Heart left ventricle (tissue), 16 donors: ENCODE data around the gene KIF2A. TPM values are rescaled to one million over a fixed set of nuclear protein-coding genes. Genes with fewer than 3 reads are reported as not detected.

Experiments
- ATAC-seq, 4 donors: fragments of 200-7000 bp; cut with Tn5 transposase; one replicate each; pipeline ENCODE4 v1.9.1; 2020 to 2022; ENCODE audit warnings: moderate library complexity in 4 of 4, mild to moderate bottlenecking in 3 of 4, moderate number of reproducible peaks in 1 of 4
- DNase-seq, 5 donors: peaks; one replicate each; pipeline ENCODE4 v3.0.0-alpha.2; 2020
- H3K27ac ChIP-seq, 12 donors: fragments of 200-600 bp; sonication (generic) in 4 of 12; one replicate each; pipeline versions ENCODE4 v1.5.0 to v1.8.0; 2016 to 2022; ENCODE audit warnings: mild to moderate bottlenecking in 2 of 12
- H3K27me3 ChIP-seq, 9 donors: fragments of 200-600 bp; sonication (generic) in 2 of 9; one replicate each; pipeline versions ENCODE4 v1.5.1 to v1.8.0; 2016 to 2022; ENCODE audit warnings: mild to moderate bottlenecking in 3 of 9
- H3K36me3 ChIP-seq, 9 donors: fragments of 200-600 bp; sonication (generic) in 2 of 9; one replicate each; pipeline versions ENCODE4 v1.5.0 to v1.8.0; 2018 to 2022; ENCODE audit warnings: mild to moderate bottlenecking in 2 of 9
- H3K4me1 ChIP-seq, 12 donors: fragments of 200-600 bp; sonication (generic) in 4 of 12; one replicate each; pipeline versions ENCODE4 v1.5.0 to v1.8.0; 2016 to 2022; ENCODE audit warnings: mild to moderate bottlenecking in 3 of 12
- H3K4me3 ChIP-seq, 12 donors: fragments of 200-600 bp; sonication (generic) in 4 of 12; one replicate each; pipeline versions ENCODE4 v1.5.0 to v1.8.0; 2017 to 2022; ENCODE audit warnings: mild to moderate bottlenecking in 9 of 12, moderate library complexity in 4 of 12
- H3K9me3 ChIP-seq, 12 donors: fragments of 200-600 bp; sonication (generic) in 4 of 12; one replicate each; pipeline versions ENCODE4 v1.5.0 to v1.8.0; 2016 to 2022; ENCODE audit warnings: mild to moderate bottlenecking in 1 of 12
- POLR2A ChIP-seq, 2 donors: fragments of 450-650 bp; IDR thresholded peaks; one replicate each; pipeline ENCODE4 v1.6.1; 2017; ENCODE audit warnings: antibody characterized with exemption in 2 of 2, mild to moderate bottlenecking in 2 of 2, moderate library complexity in 2 of 2
- WGBS, 4 donors: extraction: QIAGEN DNeasy Blood & Tissue Kit in 2 of 4; methylation state at CpG; one replicate each; pipeline versions ENCODE4 v1.1.5 to v1.1.7; 2013 to 2018; 5-methylcytosine and 5-hydroxymethylcytosine counted together
- intact Hi-C, 10 donors: fragments of 100-400 bp; cut with DNase I; formaldehyde crosslinking; loops; one replicate each; pipeline versions ENCODE4 v1.11.1 to v1.14.2; 2022
- polyA plus RNA-seq, 2 donors: library from polyadenylated mRNA; stranded (reverse); fragments of 200-250 nt; gene quantifications; one replicate each; pipeline ENCODE4 v1.2.3, GENCODE V29; 2013
- total RNA-seq, 9 donors: library from RNA; depleted of rRNA in 2 of 9; stranded (reverse); fragments of >200 nt in 2 of 9; fragmentation: NEBNext Ultra II Directional in 3 of 9; extraction: Animal tissue kit (Norgen Biotek cat#: 25700) in 3 of 9; gene quantifications; one replicate each; pipeline versions ENCODE4 v1.1.0 to v1.2.4, GENCODE V29; 2016 to 2023
- TF ChIP-seq, protein P1 (sequence below), 12 donors: fragments of 200-600 bp; sonication (generic) in 4 of 12; IDR thresholded peaks; one replicate each; pipeline versions ENCODE4 v1.5.0 to v1.8.0; 2018 to 2022; ENCODE audit warnings: antibody characterized with exemption in 12 of 12, mild to moderate bottlenecking in 5 of 12
- donor health status: ischemic (EF 13 %, LVEDD 7.1; RV severe dilation, severe dysfunction).
- donor health status: healthy with polysubstance abuse.
- donor health status: DM: no; HTN: yes; CAD: no.
- donor health status: DM: no; HTN: no; CAD: no.
- donor health status: ischemic (EF 25% LVEDD 6.9; RV normal size, moderate dysfunction).
- donor health status: ischemic (EF 25% LVEDD 5.7; RV mildly dilated, moderate dysfunction).
- donor health status: healthy.
- donor health status: DM: yes; HTN: yes; CAD: no.
- donor health status: ischemic (EF 35%, LVEDD 5.7; RV mildly dilated, moderate dysfunction).
- donor health status: nonischemic (EF 11% LVEDD 7.7; RV severe dilation, severe dysfunction).
- donor health status: DM: yes; HTN: yes; CAD: no.
- donor health status: PGD.
- donor health status: ischemic (EF 29% LVEDD 5.4; RV normal size, mild dysfunction).
- donor health status: nonischemic (EF 23%, LVEDD 6.1; RV moderate dilation, normal function).

KIF2A gene
- total and polyA plus RNA-seq, 11 donors = 1.5 to 18.8 (median 10.7) TPM

DNA sequence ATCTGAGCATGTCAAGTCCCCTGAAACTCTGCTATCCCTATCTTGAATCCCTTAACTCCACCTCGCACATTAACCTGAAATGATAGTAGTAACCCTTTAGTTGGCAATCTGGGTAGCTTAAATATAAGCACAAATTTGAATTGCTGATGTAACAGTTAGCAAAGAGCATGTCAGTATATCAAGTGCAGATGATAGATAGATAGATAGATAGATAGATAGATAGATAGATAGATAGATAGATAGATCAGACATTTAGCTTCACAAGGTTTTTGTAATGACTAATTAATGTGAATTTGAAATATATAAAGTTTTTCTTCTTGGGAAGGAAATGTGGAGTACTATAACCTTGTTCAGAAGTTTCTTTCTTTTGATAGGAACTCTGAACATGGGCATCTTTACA lies 30.4 kb upstream of the KIF2A start:
- no peaks in the 10 kb centered on the region for H3K27me3 ChIP-seq
- intact Hi-C loops = no loop called here

DNA sequence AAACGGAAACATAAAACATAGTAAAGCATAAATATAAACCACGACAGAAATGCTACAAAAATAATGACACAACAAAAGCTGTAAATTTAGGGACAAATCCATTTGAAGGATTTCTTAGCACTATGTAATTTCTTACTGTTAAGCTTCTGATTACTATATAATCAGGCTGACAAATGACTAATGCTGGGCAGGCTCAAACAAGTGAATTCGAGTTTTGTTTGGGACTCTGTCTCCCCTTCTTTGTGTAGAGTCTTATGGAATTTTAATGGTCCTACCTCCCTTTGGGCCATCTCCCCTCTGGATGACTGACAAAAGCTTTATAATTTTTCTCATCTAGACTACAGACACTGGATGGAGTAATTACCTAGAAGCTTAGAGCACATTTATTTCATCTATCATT lies 24.6 kb upstream of the KIF2A start:
- no peak for TF ChIP-seq POLR2A (IDR thresholded peaks at IDR 0.05)
- TF ChIP-seq, protein P1, sequence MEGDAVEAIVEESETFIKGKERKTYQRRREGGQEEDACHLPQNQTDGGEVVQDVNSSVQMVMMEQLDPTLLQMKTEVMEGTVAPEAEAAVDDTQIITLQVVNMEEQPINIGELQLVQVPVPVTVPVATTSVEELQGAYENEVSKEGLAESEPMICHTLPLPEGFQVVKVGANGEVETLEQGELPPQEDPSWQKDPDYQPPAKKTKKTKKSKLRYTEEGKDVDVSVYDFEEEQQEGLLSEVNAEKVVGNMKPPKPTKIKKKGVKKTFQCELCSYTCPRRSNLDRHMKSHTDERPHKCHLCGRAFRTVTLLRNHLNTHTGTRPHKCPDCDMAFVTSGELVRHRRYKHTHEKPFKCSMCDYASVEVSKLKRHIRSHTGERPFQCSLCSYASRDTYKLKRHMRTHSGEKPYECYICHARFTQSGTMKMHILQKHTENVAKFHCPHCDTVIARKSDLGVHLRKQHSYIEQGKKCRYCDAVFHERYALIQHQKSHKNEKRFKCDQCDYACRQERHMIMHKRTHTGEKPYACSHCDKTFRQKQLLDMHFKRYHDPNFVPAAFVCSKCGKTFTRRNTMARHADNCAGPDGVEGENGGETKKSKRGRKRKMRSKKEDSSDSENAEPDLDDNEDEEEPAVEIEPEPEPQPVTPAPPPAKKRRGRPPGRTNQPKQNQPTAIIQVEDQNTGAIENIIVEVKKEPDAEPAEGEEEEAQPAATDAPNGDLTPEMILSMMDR (IDR thresholded peaks at IDR 0.05) = no peak
- intact Hi-C loops = loop anchor here in 1 of 10 donors (5.0 kb wide), 1 partner anchor 44 kb away; no protein-coding TSS in a partner anchor
- 79 to 89% (median 83%) methylated on average over 3 of the region's 3 CpGs for WGBS, 4 donors
- Histone ChIP-seq H3K36me3 (no peaks in the 10 kb centered on the region), H3K4me1 (peaks cover 0 to 4% (median 0%) of the 10 kb centered on the region in 12 donors), H3K9me3 (peaks cover 0 to 2% (median 0%) of the 10 kb centered on the region in 12 donors), H3K27me3 (peaks cover 0 to 3% (median 0%) of the 10 kb centered on the region in 9 donors), H3K4me3 (no peak overlapping the region), H3K27ac (no peak overlapping the region)
- no peak for DNase-seq
- ATAC-seq = no peak

More for the DNA sequence above, 30.4 kb upstream of the KIF2A start:
- TF ChIP-seq POLR2A (IDR thresholded peaks at IDR 0.05) = no peak
- TF ChIP-seq, protein P1 (IDR thresholded peaks at IDR 0.05) = no peak
- WGBS, 4 donors = 81 to 92% (median 85%) methylated on average over 1 of the region's 1 CpG
- Histone ChIP-seq H3K36me3 (no peaks in the 10 kb centered on the region), H3K4me3 (no peak overlapping the region), H3K27ac (no peak overlapping the region), H3K4me1 (peaks cover 0 to 4% (median 0%) of the 10 kb centered on the region in 12 donors), H3K9me3 (no peaks in the 10 kb centered on the region)
- DNase-seq = no peak
- no peak for ATAC-seq

DNA sequence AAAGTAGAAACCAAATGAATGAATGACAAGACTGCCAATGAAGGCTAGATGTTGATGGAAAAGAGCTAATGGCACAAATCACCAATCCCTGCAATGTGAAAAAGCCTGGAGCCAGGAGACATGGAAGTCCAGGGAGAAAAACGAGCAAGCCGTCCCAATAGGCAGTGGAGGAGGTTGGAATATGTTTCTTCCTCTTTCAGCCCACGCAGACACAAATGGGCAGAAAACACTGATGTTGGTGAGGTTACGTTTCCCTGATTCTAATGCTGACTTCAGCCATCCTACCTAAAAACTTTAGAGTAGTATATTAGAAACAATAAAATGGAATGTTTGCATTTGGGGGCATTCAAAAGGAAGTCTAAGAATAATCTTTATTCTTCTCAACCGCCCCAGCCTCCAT lies 23.9 kb upstream of the KIF2A start:
- no peak for DNase-seq
- no peak for ATAC-seq
- Histone ChIP-seq H3K9me3 (peaks cover 0 to 2% (median 0%) of the 10 kb centered on the region in 12 donors), H3K36me3 (no peaks in the 10 kb centered on the region), H3K4me3 (no peak overlapping the region), H3K4me1 (peaks cover 0 to under 1% (median 0%) of the 10 kb centered on the region in 12 donors), H3K27me3 (peaks cover 0 to 3% (median 0%) of the 10 kb centered on the region in 9 donors), H3K27ac (no peak overlapping the region)
- intact Hi-C loops = loop anchor here in 1 of 10 donors (5.0 kb wide), 1 partner anchor 45 kb away; no protein-coding TSS in a partner anchor
- TF ChIP-seq POLR2A (IDR thresholded peaks at IDR 0.05) = no peak
- TF ChIP-seq, protein P1 (IDR thresholded peaks at IDR 0.05) = no peak
- WGBS, 4 donors = 37 to 71% (median 59%) methylated on average over 5 of the region's 5 CpGs

DNA sequence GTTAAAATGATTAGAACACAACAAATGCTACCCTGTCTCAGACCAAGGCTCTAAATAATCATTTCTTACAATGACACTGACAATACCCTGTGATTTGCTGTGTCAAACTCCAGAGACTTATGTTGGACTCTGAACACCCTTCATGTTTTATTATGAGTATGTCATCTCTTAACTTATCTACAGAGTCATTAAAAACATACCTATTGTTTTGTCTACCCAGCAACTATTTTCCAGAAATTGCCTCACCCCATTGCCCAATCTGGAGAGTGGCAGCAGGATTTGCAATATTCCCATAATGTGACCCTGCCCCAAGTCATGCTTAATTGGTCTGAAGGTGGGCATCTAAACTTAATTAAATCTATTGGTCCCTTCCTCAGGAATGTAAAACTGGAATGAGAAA lies 23.0 kb upstream of the KIF2A start:
- Histone ChIP-seq H3K9me3 (peaks cover 0 to 2% (median 0%) of the 10 kb centered on the region in 12 donors), H3K4me1 (no peaks in the 10 kb centered on the region), H3K36me3 (no peaks in the 10 kb centered on the region), H3K27me3 (peaks cover 0 to 3% (median 0%) of the 10 kb centered on the region in 9 donors), H3K4me3 (no peak overlapping the region), H3K27ac (no peak overlapping the region)
- DNase-seq = no peak
- intact Hi-C loops = loop anchor here in 1 of 10 donors (5.0 kb wide), 1 partner anchor 46 kb away; no protein-coding TSS in a partner anchor
- no peak for ATAC-seq
- no peak for TF ChIP-seq POLR2A (IDR thresholded peaks at IDR 0.05)
- TF ChIP-seq, protein P1 (IDR thresholded peaks at IDR 0.05) = no peak
